GM12874 (cell line): ENCODE data around the gene WDR54.

Experiments
- CTCF ChIP-seq: IDR thresholded peaks from 2 replicates; pipeline ENCODE4 v1.5.1; 2011; ENCODE audit warnings: low read depth, mild to moderate bottlenecking, control low read depth, low read length, moderate library complexity; ENCODE audit not compliant: insufficient read depth

The WDR54 gene

DNA sequence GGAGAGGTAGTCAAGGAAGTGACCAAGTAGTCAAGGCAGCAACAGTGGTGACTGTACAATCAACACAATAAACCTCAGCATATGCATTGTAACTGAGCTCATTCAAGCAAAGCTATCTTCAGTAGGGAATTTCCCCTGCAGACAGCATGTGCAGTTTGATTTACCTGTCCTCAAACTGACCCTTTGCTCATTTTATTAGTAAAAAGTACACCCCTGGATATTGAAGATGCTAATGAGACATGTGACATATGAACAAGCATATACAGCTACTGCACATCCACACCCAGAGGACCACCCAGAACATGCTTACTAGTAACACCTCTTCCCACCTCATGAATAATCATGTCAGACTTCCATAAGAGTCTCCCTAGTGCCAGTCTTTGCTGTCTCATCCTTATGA lies 15.5 kb upstream of the WDR54 start:
- no peak for TF ChIP-seq CTCF

- no peak for TF ChIP-seq CTCF
Observed at GRCh38 chr2:74407682-74408081, 13.8 kb upstream of the WDR54 start.

GRCh38 chr2:74413001-74413698 lies 8.4 kb upstream of the WDR54 start:
- no peak for TF ChIP-seq CTCF

GRCh38 chr2:74414441-74414840 lies 7.1 kb upstream of the WDR54 start:
- no peak for TF ChIP-seq CTCF

- peak; percentile 29; the same call in 1 of the 2 replicates for TF ChIP-seq CTCF
Observed at GRCh38 chr2:74414881-74415761, 6.4 kb upstream of the WDR54 start.

- TF ChIP-seq CTCF = no peak
Observed at GRCh38 chr2:74415762-74416395, 5.7 kb upstream of the WDR54 start.

DNA sequence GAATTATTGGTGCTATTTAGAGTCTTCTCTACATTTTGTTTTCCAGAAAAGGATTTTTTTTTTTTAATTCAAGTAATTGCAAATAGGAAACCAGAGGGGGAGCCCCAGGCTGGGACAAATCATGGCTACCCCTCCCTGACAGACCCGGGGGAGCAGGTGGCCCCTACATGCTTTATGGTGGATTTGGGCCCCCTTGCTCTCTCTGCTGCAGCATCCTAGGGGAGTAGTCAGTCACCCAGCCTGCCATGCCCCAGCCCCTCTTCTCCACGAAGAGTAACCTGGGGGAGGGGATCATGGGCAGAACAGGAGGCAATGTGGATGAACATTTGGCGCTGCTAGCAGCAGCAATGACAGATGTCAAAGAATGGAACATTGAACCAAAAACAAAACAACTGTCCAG lies 4.8 kb upstream of the WDR54 start:
- no peak for TF ChIP-seq CTCF
